ENCODE measurements around the gene SYNGR3.
A peak's percentile ranks its signal among the peaks of the same experiment; 100 is the strongest.

Gene SYNGR3

GRCh38 chr16:2022723-2023091 lies 32.9 kb downstream of the SYNGR3 start:
- H4K20me1 ChIP-seq (ENCODE audit: low read depth, low read length), result no peaks in the 10 kb centered on the region
- no peaks in the 10 kb centered on the region for H3K9me3 ChIP-seq (ENCODE audit: insufficient read depth, low read length)
- H3K27ac ChIP-seq (ENCODE audit: low read depth, low read length), result no peak overlapping the region
- no peaks in the 10 kb centered on the region for H3F3A ChIP-seq (ENCODE audit: insufficient read depth)
- H2AFZ ChIP-seq (ENCODE audit: low read depth, low read length, severe bottlenecking), result peak overlapping the region; percentile 77
- H3K4me3 ChIP-seq (ENCODE audit: insufficient read depth, low read length, poor library complexity, severe bottlenecking), result no peak overlapping the region
- H3K79me2 ChIP-seq (ENCODE audit: insufficient read depth, low read length), result no peaks in the 10 kb centered on the region
- H3K36me3 ChIP-seq (ENCODE audit: low read length), result no peaks in the 10 kb centered on the region
- H3K9me2 ChIP-seq (replicated peaks; ENCODE audit: insufficient read depth, low read length), result no peaks in the 10 kb centered on the region
- TF ChIP-seq EZH2phosphoT487 (conservative IDR thresholded peaks at IDR 0.05; ENCODE audit: low read length) (no peak), CTCF (IDR thresholded peaks at IDR 0.05; ENCODE audit: insufficient read depth, low read length, poor library complexity, severe bottlenecking) (no peak)
- H3K4me2 ChIP-seq (ENCODE audit: low read depth, low read length, poor library complexity, severe bottlenecking), result peak overlapping the region; percentile 36
- H3K27me3 ChIP-seq (ENCODE audit: low read length), result no peaks in the 10 kb centered on the region
- H3K9ac ChIP-seq (ENCODE audit: low read length), result peak overlapping the region; percentile 36

- Histone ChIP-seq H2AFZ (ENCODE audit: low read depth, low read length, severe bottlenecking) (peak overlapping the region; percentile 77), H3K4me2 (ENCODE audit: low read depth, low read length, poor library complexity, severe bottlenecking) (peak overlapping the region; percentile 40), H3K9me2 (replicated peaks; ENCODE audit: insufficient read depth, low read length) (no peaks in the 10 kb centered on the region), H3K27ac (ENCODE audit: low read depth, low read length) (no peak overlapping the region), H3K9ac (ENCODE audit: low read length) (peak overlapping the region; percentile 36), H3K9me3 (ENCODE audit: insufficient read depth, low read length) (no peaks in the 10 kb centered on the region), H3K4me3 (ENCODE audit: insufficient read depth, low read length, poor library complexity, severe bottlenecking) (no peak overlapping the region), H3K27me3 (ENCODE audit: low read length) (no peaks in the 10 kb centered on the region), H3K79me2 (ENCODE audit: insufficient read depth, low read length) (no peaks in the 10 kb centered on the region), H3K36me3 (ENCODE audit: low read length) (no peaks in the 10 kb centered on the region), H3F3A (ENCODE audit: insufficient read depth) (no peaks in the 10 kb centered on the region), H4K20me1 (ENCODE audit: low read depth, low read length) (no peaks in the 10 kb centered on the region)
- no peak for TF ChIP-seq EZH2phosphoT487 (conservative IDR thresholded peaks at IDR 0.05; ENCODE audit: low read length)
- TF ChIP-seq CTCF (IDR thresholded peaks at IDR 0.05; ENCODE audit: insufficient read depth, low read length, poor library complexity, severe bottlenecking), result peak; percentile 90
These were observed 33.6 kb downstream of the SYNGR3 start for GRCh38 chr16:2023092-2024031.

- Histone ChIP-seq H3K9me2 (replicated peaks; ENCODE audit: insufficient read depth, low read length) (no peaks in the 10 kb centered on the region), H2AFZ (ENCODE audit: low read depth, low read length, severe bottlenecking) (no peak overlapping the region), H3K9ac (ENCODE audit: low read length) (no peak overlapping the region), H3K4me2 (ENCODE audit: low read depth, low read length, poor library complexity, severe bottlenecking) (no peak overlapping the region), H3K36me3 (ENCODE audit: low read length) (no peaks in the 10 kb centered on the region), H3K27ac (ENCODE audit: low read depth, low read length) (no peak overlapping the region), H3K9me3 (ENCODE audit: insufficient read depth, low read length) (no peaks in the 10 kb centered on the region), H3F3A (ENCODE audit: insufficient read depth) (no peaks in the 10 kb centered on the region), H4K20me1 (ENCODE audit: low read depth, low read length) (no peaks in the 10 kb centered on the region), H3K4me3 (ENCODE audit: insufficient read depth, low read length, poor library complexity, severe bottlenecking) (no peak overlapping the region), H3K79me2 (ENCODE audit: insufficient read depth, low read length) (no peaks in the 10 kb centered on the region), H3K27me3 (ENCODE audit: low read length) (no peaks in the 10 kb centered on the region)
- TF ChIP-seq CTCF (IDR thresholded peaks at IDR 0.05; ENCODE audit: insufficient read depth, low read length, poor library complexity, severe bottlenecking) (no peak), EZH2phosphoT487 (conservative IDR thresholded peaks at IDR 0.05; ENCODE audit: low read length) (no peak)
These were observed 34.3 kb downstream of the SYNGR3 start for GRCh38 chr16:2024032-2024420.

Measured in SU-DHL-6 (cell line).